Breast epithelium (tissue), 4 donors: ENCODE measurements around the gene SAMSN1. TPM values are rescaled to one million over a fixed set of nuclear protein-coding genes. Genes with fewer than 3 reads are reported as not detected.

ENCODE experiments used
- DNase-seq, 2 donors: peaks; one replicate each; pipeline ENCODE4 v3.0.0-alpha.2; 2019; ENCODE audit warnings: low spot score in 2 of 2
- H3K27ac ChIP-seq, 2 donors: fragments of 200-600 bp; sonication (generic) in 1 of 2; one replicate each; pipeline ENCODE4 v1.5.1; 2016 to 2019; ENCODE audit warnings: mild to moderate bottlenecking in 1 of 2
- H3K27me3 ChIP-seq, 2 donors: fragments of 200-600 bp; sonication (generic) in 1 of 2; one replicate each; pipeline versions ENCODE4 v1.5.1 to v1.6.0; 2017 to 2019; ENCODE audit warnings: control low read depth in 1 of 2, mild to moderate bottlenecking in 1 of 2
- H3K36me3 ChIP-seq: fragments of 200-600 bp; one replicate; pipeline ENCODE4 v1.5.1; 2019
- H3K4me1 ChIP-seq, 2 donors: fragments of 200-600 bp; sonication (generic); one replicate each; pipeline ENCODE4 v1.5.1; 2016 to 2019; ENCODE audit warnings: control low read depth in 1 of 2
- H3K4me3 ChIP-seq, 3 donors: fragments of 200-600 bp; sonication (generic); 1 replicate in 2 of 3; 2 replicates in 1 of 3; pipeline ENCODE4 v1.5.1; 2016 to 2019; ENCODE audit warnings: mild to moderate bottlenecking in 3 of 3, moderate library complexity in 2 of 3
- H3K9me3 ChIP-seq, 2 donors: fragments of 200-600 bp; sonication (generic) in 1 of 2; one replicate each; pipeline ENCODE4 v1.5.1; 2016 to 2019; ENCODE audit warnings: control low read depth in 1 of 2
- POLR2A ChIP-seq: fragments of 450-650 bp; IDR thresholded peaks from one replicate; pipeline ENCODE4 v1.6.1; 2016; ENCODE audit warnings: antibody characterized with exemption, mild to moderate bottlenecking, moderate library complexity
- POLR2AphosphoS5 ChIP-seq, 3 donors: sonication (generic); formaldehyde crosslinking; IDR thresholded peaks; one replicate each; pipeline ENCODE4 v1.6.1; 2017; ENCODE audit warnings: antibody characterized with exemption in 3 of 3
- intact Hi-C: fragments of 100-400 bp; cut with DNase I; formaldehyde crosslinking; loops from one replicate; pipeline ENCODE4 v1.15.1; 2023; ENCODE audit warnings: low total_unique reads
- total RNA-seq, 3 donors: library from RNA; depleted of rRNA; stranded (reverse); fragments of >200 nt; gene quantifications; one replicate each; pipeline ENCODE4 v1.1.0, GENCODE V29; 2016
- TF ChIP-seq, protein P1 (sequence below), 3 donors: fragments of 450-650 bp; IDR thresholded peaks; one replicate each; pipeline ENCODE4 v1.5.1; 2016 to 2017; ENCODE audit warnings: antibody characterized with exemption in 3 of 3, mild to moderate bottlenecking in 3 of 3, moderate library complexity in 3 of 3

SAMSN1 gene
- total RNA-seq, 3 donors from 2014 or later = 7.5 to 15.4 (median 11.4) TPM

DNA sequence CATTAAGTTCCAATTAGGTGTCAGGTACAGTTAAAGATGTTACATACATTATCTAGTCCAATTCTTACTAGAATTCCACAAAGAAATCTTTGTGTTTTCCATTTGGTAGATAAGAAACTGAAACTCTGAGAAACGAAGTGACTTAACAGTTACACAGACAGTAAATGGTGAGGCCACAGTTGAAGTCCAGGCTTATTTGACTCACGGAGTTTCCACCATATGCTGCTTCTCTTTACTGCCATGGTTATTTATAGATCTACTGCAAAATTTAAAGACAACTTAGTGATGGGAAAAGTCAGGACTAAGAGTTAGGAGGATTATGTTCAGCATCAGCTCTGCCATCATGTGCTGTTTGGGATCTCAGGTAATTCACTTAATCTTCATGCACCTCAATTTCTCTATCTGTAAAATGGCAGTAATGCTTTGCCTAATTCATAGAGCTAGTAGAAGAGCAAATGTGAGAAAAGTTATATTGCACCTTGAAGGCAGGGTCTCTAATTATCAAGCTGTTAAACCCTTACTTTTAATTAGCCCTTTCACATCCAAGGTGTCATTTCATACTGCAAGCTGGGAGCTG is 26.2 kb upstream of the SAMSN1 start:
- no peaks in the 10 kb centered on the region for H3K27me3 ChIP-seq
- no peak for DNase-seq
- H3K27ac ChIP-seq = no peak overlapping the region
- intact Hi-C loops = no loop called here
- TF ChIP-seq, protein P1, sequence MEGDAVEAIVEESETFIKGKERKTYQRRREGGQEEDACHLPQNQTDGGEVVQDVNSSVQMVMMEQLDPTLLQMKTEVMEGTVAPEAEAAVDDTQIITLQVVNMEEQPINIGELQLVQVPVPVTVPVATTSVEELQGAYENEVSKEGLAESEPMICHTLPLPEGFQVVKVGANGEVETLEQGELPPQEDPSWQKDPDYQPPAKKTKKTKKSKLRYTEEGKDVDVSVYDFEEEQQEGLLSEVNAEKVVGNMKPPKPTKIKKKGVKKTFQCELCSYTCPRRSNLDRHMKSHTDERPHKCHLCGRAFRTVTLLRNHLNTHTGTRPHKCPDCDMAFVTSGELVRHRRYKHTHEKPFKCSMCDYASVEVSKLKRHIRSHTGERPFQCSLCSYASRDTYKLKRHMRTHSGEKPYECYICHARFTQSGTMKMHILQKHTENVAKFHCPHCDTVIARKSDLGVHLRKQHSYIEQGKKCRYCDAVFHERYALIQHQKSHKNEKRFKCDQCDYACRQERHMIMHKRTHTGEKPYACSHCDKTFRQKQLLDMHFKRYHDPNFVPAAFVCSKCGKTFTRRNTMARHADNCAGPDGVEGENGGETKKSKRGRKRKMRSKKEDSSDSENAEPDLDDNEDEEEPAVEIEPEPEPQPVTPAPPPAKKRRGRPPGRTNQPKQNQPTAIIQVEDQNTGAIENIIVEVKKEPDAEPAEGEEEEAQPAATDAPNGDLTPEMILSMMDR (IDR thresholded peaks at IDR 0.05) = no peak
- no peak for TF ChIP-seq POLR2A
- TF ChIP-seq POLR2AphosphoS5 (IDR thresholded peaks at IDR 0.05) = no peak
- H3K4me3 ChIP-seq = no peak overlapping the region
- no peaks in the 10 kb centered on the region for H3K9me3 ChIP-seq
- H3K36me3 ChIP-seq = no peaks in the 10 kb centered on the region
- H3K4me1 ChIP-seq = no peaks in the 10 kb centered on the region

DNA sequence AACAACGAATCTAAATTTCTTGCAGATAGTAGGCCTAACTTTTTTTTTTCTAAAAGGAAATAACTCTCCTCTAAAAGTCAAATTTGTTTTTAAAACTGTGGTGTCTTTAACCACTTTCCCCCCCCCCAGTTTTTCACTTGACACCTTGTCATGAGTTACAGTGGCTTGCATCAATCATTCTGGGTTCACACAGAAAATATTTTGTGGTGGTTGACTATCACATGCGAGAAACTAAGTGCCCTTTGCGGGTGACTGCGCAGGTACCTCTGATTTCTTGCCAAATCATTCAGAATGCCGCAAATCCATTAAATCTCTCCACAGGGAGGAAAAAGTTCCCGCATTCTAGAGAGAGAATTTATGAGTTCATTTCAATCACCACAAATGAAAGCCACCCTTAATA is 23.8 kb upstream of the SAMSN1 start:
- H3K9me3 ChIP-seq = no peaks in the 10 kb centered on the region
- H3K4me3 ChIP-seq = no peak overlapping the region
- H3K27ac ChIP-seq = no peak overlapping the region
- no peaks in the 10 kb centered on the region for H3K4me1 ChIP-seq
- no peak for DNase-seq
- intact Hi-C loops = no loop called here
- H3K27me3 ChIP-seq = no peaks in the 10 kb centered on the region
- TF ChIP-seq POLR2AphosphoS5 (IDR thresholded peaks at IDR 0.05) = no peak
- no peak for TF ChIP-seq POLR2A
- H3K36me3 ChIP-seq = no peaks in the 10 kb centered on the region

DNA sequence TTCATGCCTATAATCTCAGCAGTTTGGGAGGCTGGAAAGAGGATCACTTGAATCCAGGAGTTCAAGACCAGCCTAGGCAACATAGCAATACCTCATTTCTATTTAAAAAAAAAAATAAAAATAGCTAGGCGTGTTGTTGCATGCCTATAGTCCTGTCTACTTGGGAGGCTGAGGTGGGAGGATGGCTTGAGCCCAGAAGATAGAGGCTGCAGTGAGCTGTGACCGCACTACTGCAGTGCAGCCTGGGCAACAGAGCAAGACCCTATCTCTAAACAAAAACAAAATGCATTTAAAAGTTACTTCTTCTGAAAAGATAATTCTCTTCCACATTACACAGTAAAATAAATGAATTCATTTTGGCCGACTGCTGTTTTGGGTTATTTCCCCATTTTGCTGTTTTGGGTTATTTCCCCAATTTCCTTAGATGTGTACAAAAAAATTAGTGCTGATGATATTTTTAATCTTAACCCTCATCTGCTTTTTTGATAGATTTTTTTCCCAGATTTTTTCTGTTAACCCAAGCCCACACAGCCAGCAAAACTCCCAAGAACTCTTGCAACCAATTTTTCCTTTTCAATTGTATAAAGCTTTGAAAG is 23.0 kb upstream of the SAMSN1 start:
- no peak for TF ChIP-seq POLR2A
- TF ChIP-seq, protein P1 (IDR thresholded peaks at IDR 0.05) = no peak

DNA sequence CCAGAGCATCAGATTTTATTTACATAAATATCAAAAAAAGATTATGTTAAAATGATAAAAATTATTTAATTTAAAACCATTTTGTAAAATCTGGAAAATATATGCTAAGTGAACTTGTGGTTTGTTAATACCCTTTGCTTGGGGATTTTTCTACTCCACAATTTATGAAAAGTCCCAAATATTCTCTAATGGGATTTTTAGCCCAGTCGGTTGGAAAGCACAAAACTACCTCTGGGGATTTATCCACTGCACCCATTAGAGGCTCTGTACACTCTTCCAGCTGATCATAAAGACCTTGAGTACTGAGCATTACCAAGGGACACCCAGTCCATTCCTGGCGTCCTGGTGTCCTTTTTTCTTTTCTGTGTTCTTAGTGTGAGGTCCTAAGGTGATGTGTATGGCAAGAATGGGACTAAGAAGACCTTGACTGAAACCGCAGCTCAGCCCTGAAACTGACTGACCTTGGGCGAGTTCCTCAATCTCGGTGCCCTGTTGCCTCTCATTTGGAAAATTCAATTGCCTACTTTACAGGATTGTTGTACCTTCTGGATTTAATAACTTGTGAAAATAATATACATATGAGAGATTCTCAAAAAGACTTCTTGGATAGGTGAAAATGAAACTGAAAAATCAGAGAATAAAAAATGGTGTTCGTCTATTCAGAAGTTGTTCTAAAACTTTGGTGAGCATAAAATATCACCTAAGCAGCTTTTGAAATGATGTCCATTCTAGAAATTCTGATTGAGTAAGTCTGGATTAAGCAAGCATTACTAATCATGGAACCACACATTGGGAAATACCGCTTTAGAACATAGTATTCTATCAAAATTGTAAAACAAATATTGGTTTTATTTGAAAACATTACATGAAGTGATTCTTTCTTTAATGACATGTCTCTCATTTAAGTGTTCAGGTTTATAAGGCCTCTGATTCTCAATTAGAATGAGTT is 21.5 kb upstream of the SAMSN1 start:
- H3K27ac ChIP-seq = no peak overlapping the region
- no peak for DNase-seq

More for the DNA sequence above, 23.0 kb upstream of the SAMSN1 start:
- no peaks in the 10 kb centered on the region for H3K9me3 ChIP-seq
- no peak overlapping the region for H3K27ac ChIP-seq
- H3K4me3 ChIP-seq = no peak overlapping the region
- no peaks in the 10 kb centered on the region for H3K4me1 ChIP-seq
- H3K36me3 ChIP-seq = no peaks in the 10 kb centered on the region
- no peak for DNase-seq
- intact Hi-C loops = no loop called here
- no peaks in the 10 kb centered on the region for H3K27me3 ChIP-seq

DNA sequence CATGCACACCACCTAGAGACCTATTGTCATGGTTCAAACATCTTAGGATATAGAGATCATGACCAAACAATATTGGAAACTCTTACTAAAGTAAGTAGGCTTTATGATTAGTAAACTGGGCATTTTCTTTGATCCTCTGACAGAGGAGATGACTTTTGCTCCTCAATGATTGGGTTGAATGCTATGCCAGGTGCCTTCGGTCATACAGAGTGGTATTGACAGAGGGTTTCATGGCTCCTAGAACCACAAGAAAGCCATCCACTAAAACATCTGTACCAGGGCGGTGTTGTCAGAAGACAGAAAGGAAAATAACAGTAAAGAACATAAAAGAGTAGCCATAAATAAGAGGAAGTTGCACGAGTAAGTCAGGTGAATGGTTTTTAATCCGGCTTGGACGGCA is 20.8 kb upstream of the SAMSN1 start:
- intact Hi-C loops = no loop called here
- no peaks in the 10 kb centered on the region for H3K4me1 ChIP-seq
- no peaks in the 10 kb centered on the region for H3K36me3 ChIP-seq
- TF ChIP-seq, protein P1 (IDR thresholded peaks at IDR 0.05) = no peak
- H3K27me3 ChIP-seq = no peaks in the 10 kb centered on the region
- H3K4me3 ChIP-seq = no peak overlapping the region
- no peak for DNase-seq
- H3K27ac ChIP-seq = no peak overlapping the region
- no peaks in the 10 kb centered on the region for H3K9me3 ChIP-seq

More for the DNA sequence above, 21.5 kb upstream of the SAMSN1 start:
- H3K36me3 ChIP-seq = no peaks in the 10 kb centered on the region
- TF ChIP-seq POLR2A (no peak), POLR2AphosphoS5 (IDR thresholded peaks at IDR 0.05) (no peak)
- TF ChIP-seq, protein P1 (IDR thresholded peaks at IDR 0.05) = no peak
- H3K9me3 ChIP-seq = no peaks in the 10 kb centered on the region
- no peaks in the 10 kb centered on the region for H3K4me1 ChIP-seq
- H3K4me3 ChIP-seq = no peak overlapping the region
- no peaks in the 10 kb centered on the region for H3K27me3 ChIP-seq
- intact Hi-C loops = no loop called here
